CD14-positive monocyte (primary cell): ENCODE data around the gene PRKAB1. TPM values are rescaled to one million over a fixed set of nuclear protein-coding genes. Genes with fewer than 3 reads are reported as not detected.
A peak's percentile ranks its signal among the peaks of the same experiment; 100 is the strongest.
"Not testable (repeated sequence)": the region's sequence is repeated elsewhere in the genome, so short reads cannot be mapped to it uniquely, and the experiment has no call there.

Experiments used
- DNase-seq, 3 donors: peaks; one replicate each; pipeline ENCODE4 v3.0.0-alpha.2; 2011 to 2022
- H2AFZ ChIP-seq: 2 replicates; pipeline ENCODE4 v1.6.0; 2012; ENCODE audit warnings: mild to moderate bottlenecking, low read depth, low read length, inconsistent platforms; ENCODE audit not compliant: insufficient read depth, poor library complexity, severe bottlenecking
- H3K27ac ChIP-seq, 2 donors: 1 replicate in 1 of 2; 2 replicates in 1 of 2; pipeline ENCODE4 v1.5.1; 2012 to 2013; ENCODE audit warnings: low read length in 2 of 2, control low read depth in 1 of 2, inconsistent platforms in 1 of 2, low read depth in 1 of 2, mild to moderate bottlenecking in 1 of 2
- H3K27me3 ChIP-seq, 2 donors: one replicate each; pipeline versions ENCODE4 v1.6.0 to v1.6.1; 2011 to 2013; ENCODE audit warnings: low read length in 2 of 2; ENCODE audit not compliant: control insufficient read depth in 2 of 2, insufficient read depth in 2 of 2
- H3K36me3 ChIP-seq, 2 donors: replicated peaks in 1 of 2; 1 replicate in 1 of 2; 2 replicates in 1 of 2; pipeline versions ENCODE4 v1.5.1 to v1.6.1; 2012 to 2013; ENCODE audit warnings: low read length in 2 of 2, control low read depth in 1 of 2, inconsistent platforms in 1 of 2, mild to moderate bottlenecking in 1 of 2; ENCODE audit not compliant: insufficient read depth in 2 of 2, control insufficient read depth in 1 of 2
- H3K4me1 ChIP-seq, 2 donors: 1 replicate in 1 of 2; 2 replicates in 1 of 2; pipeline versions ENCODE4 v1.5.1 to v1.6.1; 2012 to 2013; ENCODE audit warnings: low read length in 2 of 2, control low read depth in 1 of 2, inconsistent platforms in 1 of 2, mild to moderate bottlenecking in 1 of 2, moderate library complexity in 1 of 2; ENCODE audit not compliant: insufficient read depth in 2 of 2, control insufficient read depth in 1 of 2
- H3K4me2 ChIP-seq: replicated peaks from 2 replicates; pipeline ENCODE3; 2012; ENCODE audit warnings: low read length, moderate library complexity, mild to moderate bottlenecking; ENCODE audit not compliant: poor library complexity, severe bottlenecking; ENCODE audit errors: extremely low read depth
- H3K4me3 ChIP-seq, 3 experiments: fragments of 200-600 bp in 1 of 3; sonication (generic) in 1 of 3; replicated peaks in 1 of 3; 1 replicate in 2 of 3; 2 replicates in 1 of 3; pipeline ENCODE4 v1.5.1; 2011 to 2013; ENCODE audit warnings: low read length in 3 of 3, mild to moderate bottlenecking in 3 of 3, control low read depth in 2 of 3, low read depth in 2 of 3, inconsistent platforms in 1 of 3, moderate library complexity in 1 of 3
- H3K79me2 ChIP-seq: 2 replicates; pipeline ENCODE4 v1.6.0; 2012; ENCODE audit warnings: mild to moderate bottlenecking, control low read depth, inconsistent platforms, low read length, moderate library complexity; ENCODE audit not compliant: insufficient read depth
- H3K9ac ChIP-seq: 2 replicates; pipeline ENCODE4 v1.6.0; 2017; ENCODE audit warnings: low read length, mild to moderate bottlenecking; ENCODE audit not compliant: insufficient read depth, poor library complexity, severe bottlenecking
- H3K9me3 ChIP-seq, 2 donors: replicated peaks in 1 of 2; 1 replicate in 1 of 2; 2 replicates in 1 of 2; pipeline versions ENCODE4 v1.5.1 to v1.6.1; 2012 to 2013; ENCODE audit warnings: low read length in 2 of 2, control low read depth in 1 of 2; ENCODE audit not compliant: control insufficient read depth in 1 of 2, insufficient read depth in 1 of 2
- H4K20me1 ChIP-seq: 2 replicates; pipeline ENCODE4 v1.6.0; 2012; ENCODE audit warnings: mild to moderate bottlenecking, low read length, control low read depth, moderate library complexity; ENCODE audit not compliant: insufficient read depth
- H3K27ac Mint-ChIP-seq, 7 donors: one replicate each; pipeline ENCODE4 v1.8.0; 2020; ENCODE audit warnings: mild to moderate bottlenecking in 7 of 7, mixed read lengths in 7 of 7, moderate library complexity in 6 of 7, inconsistent platforms in 2 of 7
- H3K27me3 Mint-ChIP-seq, 3 donors: one replicate each; pipeline ENCODE4 v1.8.0; 2021 to 2022; ENCODE audit warnings: low read depth in 3 of 3, mild to moderate bottlenecking in 3 of 3, mixed read lengths in 3 of 3, moderate library complexity in 3 of 3, inconsistent platforms in 1 of 3
- H3K36me3 Mint-ChIP-seq, 2 donors: one replicate each; pipeline ENCODE4 v1.8.0; 2020; ENCODE audit warnings: mixed read lengths in 2 of 2, inconsistent platforms in 1 of 2, mild to moderate bottlenecking in 1 of 2
- H3K4me1 Mint-ChIP-seq: one replicate; pipeline ENCODE4 v1.8.0; 2020; ENCODE audit warnings: mild to moderate bottlenecking, mixed read lengths
- H3K4me3 Mint-ChIP-seq, 2 donors: one replicate each; pipeline ENCODE4 v1.8.0; 2020; ENCODE audit warnings: mild to moderate bottlenecking in 2 of 2, mixed read lengths in 2 of 2, moderate library complexity in 1 of 2
- H3K9me3 Mint-ChIP-seq, 7 donors: one replicate each; pipeline ENCODE4 v1.8.0; 2020 to 2022; ENCODE audit warnings: mixed read lengths in 7 of 7, mild to moderate bottlenecking in 6 of 7, moderate library complexity in 6 of 7, inconsistent platforms in 2 of 7
- WGBS: methylation state at CpG from one replicate; pipeline ENCODE4 v1.1.5; 2013; ENCODE audit warnings: missing lambda C conversion rate; ENCODE audit not compliant: insufficient coverage; 5-methylcytosine and 5-hydroxymethylcytosine counted together
- intact Hi-C, 2 donors: fragments of 100-400 bp; cut with micrococcal nuclease; formaldehyde crosslinking; loops; one replicate each; pipeline versions ENCODE4 v1.15.0 to v1.15.1; 2023
- polyA plus RNA-seq, 3 donors: library from polyadenylated mRNA; depleted of rRNA in 1 of 3; unstranded in 2 of 3; stranded (reverse) in 1 of 3; fragments of 300-500 nt in 2 of 3; fragments of >200 nt in 1 of 3; fragmentation: Illumina TruSeq in 2 of 3; gene quantifications; 1 replicate in 2 of 3; 2 replicates in 1 of 3; pipeline ENCODE4 v1.2.3, GENCODE V29; 2012 to 2021
- TF ChIP-seq, protein P1 (sequence below): fragments of 200-600 bp; IDR thresholded peaks from one replicate; pipeline ENCODE4 v1.8.0; 2022; ENCODE audit warnings: antibody characterized with exemption, mild to moderate bottlenecking

The PRKAB1 gene
- polyA plus RNA-seq, 3 donors: 20.5 to 35.9 (median 23.0) TPM

DNA sequence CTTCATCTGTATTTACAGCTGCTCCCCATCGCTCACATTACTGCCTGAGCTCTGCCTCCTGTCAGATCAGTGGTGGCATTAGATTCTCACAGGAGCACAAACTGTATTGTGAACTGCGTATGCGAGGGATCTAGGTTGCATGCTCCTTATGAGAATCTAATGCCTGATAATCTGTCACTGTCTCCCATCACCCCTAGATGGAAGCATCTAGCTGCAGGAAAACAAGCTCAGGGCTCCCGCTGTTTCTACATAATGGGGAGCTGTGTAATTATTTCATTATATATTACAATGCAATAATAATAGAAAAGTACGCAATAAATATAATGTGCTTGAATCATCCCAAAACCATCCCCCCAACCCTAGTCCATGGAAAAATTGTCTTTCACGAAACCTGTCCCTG lies 9.8 kb upstream of the PRKAB1 start:
- H3K4me3 Mint-ChIP-seq, intact Hi-C loops, DNase-seq, H3K4me2 ChIP-seq, H3K9me3 ChIP-seq, H3K79me2 ChIP-seq, H3K4me3 ChIP-seq, H2AFZ ChIP-seq, H3K27ac ChIP-seq, H3K27me3 ChIP-seq, H3K36me3 ChIP-seq, H3K4me1 Mint-ChIP-seq, H3K36me3 Mint-ChIP-seq, H3K27ac Mint-ChIP-seq, H4K20me1 ChIP-seq, H3K27me3 Mint-ChIP-seq, H3K9ac ChIP-seq: not testable (repeated sequence)
- H3K4me1 ChIP-seq: peaks cover 9 to 11% of the 10 kb centered on the region in 2 donors
- 96% methylated on average over 4 of the region's 6 CpGs for WGBS
- peaks cover 0 to 14% (median 5%) of the 10 kb centered on the region in 7 donors for H3K9me3 Mint-ChIP-seq

DNA sequence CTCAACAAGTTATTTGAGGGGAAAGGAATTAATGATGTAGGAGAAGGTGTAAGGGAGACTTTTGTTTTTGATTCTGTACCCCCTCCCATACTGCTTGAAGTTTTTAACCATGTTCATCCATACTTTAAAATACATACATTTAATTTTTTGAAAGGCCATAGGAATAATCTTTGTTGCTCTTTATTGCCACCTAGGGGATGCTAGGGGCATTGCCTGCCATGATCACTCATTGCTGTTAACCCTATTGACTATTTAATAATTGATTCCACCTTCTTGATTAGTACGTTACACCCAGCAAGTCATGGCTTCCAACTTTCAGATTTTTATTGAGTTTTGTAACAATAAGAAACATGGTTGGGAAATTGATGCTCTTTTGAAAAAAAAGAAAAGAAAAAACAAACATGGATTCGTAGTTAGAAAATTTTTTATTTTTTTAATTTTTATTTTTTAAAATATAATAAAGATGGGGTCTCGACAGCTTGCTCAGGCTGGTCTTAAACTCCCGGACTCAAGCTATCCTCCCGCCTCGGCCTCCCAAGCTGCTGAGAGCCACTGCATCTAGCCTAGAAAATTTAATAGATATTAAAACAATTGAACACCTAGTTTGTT lies 8.5 kb upstream of the PRKAB1 start:
- Mint-ChIP-seq H3K9me3 (peaks cover 0 to 6% (median 3%) of the 10 kb centered on the region in 7 donors), H3K27me3 (peaks cover 0 to 3% (median 0%) of the 10 kb centered on the region in 3 donors), H3K4me1 (peaks cover 8% of the 10 kb centered on the region), H3K36me3 (no peaks in the 10 kb centered on the region), H3K4me3 (no peak overlapping the region), H3K27ac (peak overlapping the region in 4 of 7 donors; percentile 58 to 80 (median 71))
- H4K20me1 ChIP-seq: no peaks in the 10 kb centered on the region
- TF ChIP-seq, protein P1, sequence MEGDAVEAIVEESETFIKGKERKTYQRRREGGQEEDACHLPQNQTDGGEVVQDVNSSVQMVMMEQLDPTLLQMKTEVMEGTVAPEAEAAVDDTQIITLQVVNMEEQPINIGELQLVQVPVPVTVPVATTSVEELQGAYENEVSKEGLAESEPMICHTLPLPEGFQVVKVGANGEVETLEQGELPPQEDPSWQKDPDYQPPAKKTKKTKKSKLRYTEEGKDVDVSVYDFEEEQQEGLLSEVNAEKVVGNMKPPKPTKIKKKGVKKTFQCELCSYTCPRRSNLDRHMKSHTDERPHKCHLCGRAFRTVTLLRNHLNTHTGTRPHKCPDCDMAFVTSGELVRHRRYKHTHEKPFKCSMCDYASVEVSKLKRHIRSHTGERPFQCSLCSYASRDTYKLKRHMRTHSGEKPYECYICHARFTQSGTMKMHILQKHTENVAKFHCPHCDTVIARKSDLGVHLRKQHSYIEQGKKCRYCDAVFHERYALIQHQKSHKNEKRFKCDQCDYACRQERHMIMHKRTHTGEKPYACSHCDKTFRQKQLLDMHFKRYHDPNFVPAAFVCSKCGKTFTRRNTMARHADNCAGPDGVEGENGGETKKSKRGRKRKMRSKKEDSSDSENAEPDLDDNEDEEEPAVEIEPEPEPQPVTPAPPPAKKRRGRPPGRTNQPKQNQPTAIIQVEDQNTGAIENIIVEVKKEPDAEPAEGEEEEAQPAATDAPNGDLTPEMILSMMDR: peak; percentile 99
- no peaks in the 10 kb centered on the region for H3K79me2 ChIP-seq
- intact Hi-C loops: no loop called here
- H3K36me3 ChIP-seq: no peaks in the 10 kb centered on the region
- H3K4me1 ChIP-seq: peaks cover 9 to 11% of the 10 kb centered on the region in 2 donors
- H3K27ac ChIP-seq: peak overlapping the region in 1 of 2 donors; percentile 73
- H3K4me3 ChIP-seq: peak overlapping the region in 1 of 3 experiments; percentile 48
- H3K9ac ChIP-seq: no peak overlapping the region
- no peaks in the 10 kb centered on the region for H3K9me3 ChIP-seq
- peak overlapping the region; percentile 67 for H2AFZ ChIP-seq
- no CpG with 5 or more reads among the region's 6 CpGs for WGBS
- DNase-seq: peak; percentile 25 to 69 (median 34)
- peak overlapping the region; percentile 37 for H3K4me2 ChIP-seq
- H3K27me3 ChIP-seq: no peaks in the 10 kb centered on the region
